Endothelial cell of umbilical vein (primary cell): Measurements from ENCODE around the gene RPP30. TPM values are rescaled to one million over a fixed set of nuclear protein-coding genes. Genes with fewer than 3 reads are reported as not detected.
A peak's percentile ranks its signal among the peaks of the same experiment; 100 is the strongest.

Source experiments
- BruUV-seq: library from RNA; stranded (reverse); fragments of 400-500 nt; replicated peaks from 2 replicates; lab custom pipeline; 2021; lab: Mats Ljungman, UMichigan
- CTCF ChIA-PET: fragments of 300-600, 350-600 bp; sonication (Branson Sonifier 250); formaldehyde crosslinking; loops from one replicate; lab custom pipeline; 2021; ENCODE audit warnings: antibody characterized with exemption, inconsistent platforms; lab: Charles Lee
- POLR2A ChIA-PET: fragments of 300-600, 350-600 bp; sonication (Branson Sonifier 250); formaldehyde crosslinking; loops from one replicate; lab custom pipeline; 2021; ENCODE audit warnings: antibody characterized with exemption, inconsistent platforms; lab: Charles Lee
- DNase-seq: peaks from one replicate; pipeline ENCODE4 v3.0.0-alpha.2; 2011; ENCODE audit warnings: low read depth, low spot score
- FAIRE-seq: peaks from 2 replicates; lab custom pipeline; 2011; peaks lifted over from hg19 to GRCh38; lab: Jason Lieb, UNC
- H2AFZ ChIP-seq: 2 replicates; pipeline ENCODE4 v1.6.0; 2012; ENCODE audit warnings: low read depth, low read length, control low read depth, inconsistent platforms
- H3K27ac ChIP-seq: 2 replicates; pipeline ENCODE4 v1.5.1; 2011; ENCODE audit warnings: low read depth, mild to moderate bottlenecking, control low read depth, low read length, moderate library complexity; ENCODE audit not compliant: insufficient read depth
- H3K27me3 ChIP-seq, 2 experiments: 2 replicates each; pipeline versions ENCODE4 v1.6.0 to v1.6.1; 2011; ENCODE audit warnings: low read length in 2 of 2, mixed read lengths in 1 of 2; ENCODE audit not compliant: control insufficient read depth in 2 of 2, insufficient read depth in 2 of 2
- H3K36me3 ChIP-seq, 2 experiments: 2 replicates in 1 of 2; 3 replicates in 1 of 2; pipeline ENCODE4 v1.5.1; 2011; ENCODE audit warnings: low read length in 2 of 2, mild to moderate bottlenecking in 1 of 2, moderate library complexity in 1 of 2; ENCODE audit not compliant: control insufficient read depth in 2 of 2, insufficient read depth in 2 of 2; ENCODE audit errors: extremely low read depth in 1 of 2
- H3K4me1 ChIP-seq: 3 replicates; pipeline ENCODE4 v1.5.1; 2011; ENCODE audit warnings: mild to moderate bottlenecking, low read length; ENCODE audit not compliant: control insufficient read depth, insufficient read depth; ENCODE audit errors: extremely low read depth
- H3K4me2 ChIP-seq: 2 replicates; pipeline ENCODE4 v1.6.1; 2011; ENCODE audit warnings: low read length, control low read depth, mixed read lengths; ENCODE audit not compliant: insufficient read depth
- H3K4me3 ChIP-seq, 3 experiments: fragments of 200-600 bp in 1 of 3; sonication (generic), shearing (Covaris generic) in 1 of 3; replicated peaks in 1 of 3; 2 replicates each; pipeline ENCODE4 v1.5.1; 2011 to 2016; ENCODE audit warnings: control low read depth in 3 of 3, low read length in 3 of 3, mild to moderate bottlenecking in 2 of 3, inconsistent platforms in 1 of 3, low read depth in 1 of 3, moderate library complexity in 1 of 3; ENCODE audit not compliant: insufficient read depth in 1 of 3
- H3K79me2 ChIP-seq: 2 replicates; pipeline ENCODE4 v1.6.0; 2012; ENCODE audit warnings: low read length, inconsistent platforms; ENCODE audit not compliant: control insufficient read depth, insufficient read depth
- H3K9ac ChIP-seq: replicated peaks from 2 replicates; pipeline ENCODE3; 2011; ENCODE audit warnings: low read length, control low read depth; ENCODE audit not compliant: insufficient read depth; ENCODE audit errors: extremely low read depth
- H3K9me1 ChIP-seq: replicated peaks from 3 replicates; pipeline ENCODE4 v1.6.0; 2011; ENCODE audit warnings: mild to moderate bottlenecking, low read length; ENCODE audit not compliant: control insufficient read depth, insufficient read depth; ENCODE audit errors: extremely low read depth
- H3K9me3 ChIP-seq: replicated peaks from 2 replicates; pipeline ENCODE4 v1.5.1; 2012; ENCODE audit warnings: low read length, inconsistent platforms; ENCODE audit not compliant: control insufficient read depth, insufficient read depth
- H4K20me1 ChIP-seq: replicated peaks from 2 replicates; pipeline ENCODE3; 2011; ENCODE audit warnings: mild to moderate bottlenecking, low read length; ENCODE audit not compliant: control insufficient read depth, insufficient read depth; ENCODE audit errors: extremely low read depth
- CTCF ChIP-seq, 2 donors: IDR thresholded peaks; 1 replicate in 1 of 2; 2 replicates in 1 of 2; pipeline ENCODE4 v1.5.1; 2011; ENCODE audit warnings: low read length in 2 of 2, mild to moderate bottlenecking in 2 of 2, moderate library complexity in 2 of 2, control low read depth in 1 of 2, inconsistent platforms in 1 of 2, low read depth in 1 of 2; ENCODE audit not compliant: insufficient read depth in 1 of 2; ENCODE audit errors: extremely low read depth in 1 of 2
- EZH2 ChIP-seq: IDR thresholded peaks from 2 replicates; pipeline ENCODE4 v1.6.1; 2012; ENCODE audit warnings: borderline replicate concordance, low read depth, mild to moderate bottlenecking, moderate library complexity, low read length, inconsistent platforms; ENCODE audit not compliant: severe bottlenecking
- FOS ChIP-seq: IDR thresholded peaks from 2 replicates; pipeline ENCODE4 v1.6.1; 2011; ENCODE audit warnings: mild to moderate bottlenecking, low read length, moderate library complexity, borderline replicate concordance; ENCODE audit not compliant: insufficient read depth
- GATA2 ChIP-seq: IDR thresholded peaks from 2 replicates; pipeline ENCODE4 v1.7.0; 2011; ENCODE audit warnings: low read depth, mild to moderate bottlenecking, moderate library complexity, mixed read lengths, low read length; ENCODE audit not compliant: insufficient read length, insufficient read depth
- JUN ChIP-seq: IDR thresholded peaks from 2 replicates; pipeline ENCODE4 v1.6.1; 2011; ENCODE audit warnings: borderline replicate concordance, low read depth; ENCODE audit not compliant: insufficient read length, insufficient read depth
- MYC ChIP-seq: IDR thresholded peaks from one replicate; pipeline ENCODE4 v1.6.1; 2011; ENCODE audit warnings: mild to moderate bottlenecking, low read depth, low read length
- POLR2A ChIP-seq: IDR thresholded peaks from 2 replicates; pipeline ENCODE4 v1.6.1; 2012; ENCODE audit warnings: low read depth, mild to moderate bottlenecking, control low read depth, low read length
- POLR2AphosphoS5 ChIP-seq: IDR thresholded peaks from 2 replicates; pipeline ENCODE4 v1.6.1; 2012; ENCODE audit warnings: low read depth, mild to moderate bottlenecking, control low read depth, low read length, moderate library complexity; ENCODE audit not compliant: insufficient read depth
- dilution Hi-C: fragments of 300-500 bp; cut with MboI; formaldehyde crosslinking; loops from one replicate; pipeline ENCODE4 v1.15.0; 2019; ENCODE audit warnings: low sequenced_read_pairs; ENCODE audit not compliant: extremely low pct_ligation_motif_present
- intact Hi-C: fragments of 100-400 bp; cut with micrococcal nuclease; formaldehyde crosslinking; loops from one replicate; pipeline ENCODE4 v1.10.0; 2022
- polyA plus RNA-seq, 4 experiments: library from polyadenylated mRNA; depleted of rRNA in 3 of 4; stranded (reverse) in 3 of 4; unstranded in 1 of 4; fragments of >200 nt; gene quantifications; 2 replicates each; pipeline versions ENCODE4 v1.2.1 to v1.2.3, GENCODE V29; 2011 to 2012; ENCODE audit warnings: missing spikeins in 1 of 4
- total RNA-seq: library from RNA; stranded (reverse); gene quantifications from 2 replicates; pipeline ENCODE4 v1.2.3, GENCODE V29; 2021
- TF ChIP-seq, protein P1 (sequence below): IDR thresholded peaks from 2 replicates; pipeline ENCODE4 v1.6.1; 2011; ENCODE audit not compliant: insufficient read depth, insufficient read length

Gene RPP30
- total and polyA plus RNA-seq, 2 donors (not counting 3 experiments of a cell fraction or from before 2014, with no cell fraction given) = 21.1 to 47.8 TPM

DNA sequence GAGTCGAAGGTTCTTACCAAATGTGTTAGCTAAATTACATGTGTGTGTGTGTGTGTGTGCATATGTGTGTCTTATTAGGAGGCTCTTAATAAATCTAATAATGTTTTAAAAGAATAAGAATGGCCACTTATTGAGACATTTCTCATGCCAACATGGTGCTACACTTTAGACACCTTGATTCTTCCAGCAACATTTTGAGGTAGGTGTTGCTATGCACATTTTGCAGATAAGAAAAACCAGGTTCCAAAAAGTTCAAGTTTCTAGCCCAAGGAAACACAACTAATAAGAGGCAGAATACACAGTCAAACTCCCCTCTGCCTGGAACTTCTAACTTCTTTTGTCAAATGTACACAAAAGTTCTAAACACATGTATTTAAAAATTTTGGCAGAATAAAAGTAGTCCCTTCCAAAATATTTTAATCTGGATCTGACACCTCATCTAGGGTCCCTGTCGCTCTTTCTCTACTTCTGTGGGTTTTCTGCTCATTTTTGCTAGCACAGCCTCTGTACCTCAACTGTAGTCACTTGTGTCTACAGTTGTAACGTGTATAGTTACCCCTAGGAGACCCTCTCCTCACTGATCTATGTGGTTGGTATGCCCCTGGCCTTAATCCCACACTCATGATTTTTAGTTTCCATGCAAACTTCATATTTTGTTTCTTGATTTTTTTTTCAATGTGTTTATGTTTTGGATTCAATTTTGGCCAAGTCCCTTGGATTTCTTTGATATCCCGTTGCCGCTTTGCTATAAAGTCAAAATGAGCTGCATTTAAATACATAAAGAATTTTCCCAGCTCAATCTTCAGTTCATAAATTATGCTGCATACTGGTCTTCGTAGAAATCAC lies 44.8 kb downstream of the RPP30 start:
- dilution Hi-C loops = no loop called here
- no peak for TF ChIP-seq GATA2
- TF ChIP-seq POLR2A = peak; percentile 98
- TF ChIP-seq, protein P1, sequence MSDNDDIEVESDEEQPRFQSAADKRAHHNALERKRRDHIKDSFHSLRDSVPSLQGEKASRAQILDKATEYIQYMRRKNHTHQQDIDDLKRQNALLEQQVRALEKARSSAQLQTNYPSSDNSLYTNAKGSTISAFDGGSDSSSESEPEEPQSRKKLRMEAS = no peak
- no peak for TF ChIP-seq MYC
- TF ChIP-seq JUN = no peak
- TF ChIP-seq POLR2AphosphoS5 = peak; percentile 96
- TF ChIP-seq CTCF (IDR thresholded peaks at IDR 0.05; ENCODE audit: extremely low read depth in 1 of 2, insufficient read depth in 1 of 2, low read depth in 1 of 2, low read length in 2 of 2) = no peak
- no peak for TF ChIP-seq EZH2
- no peak for TF ChIP-seq FOS
- Histone ChIP-seq H3K4me3 (peak overlapping the region in 2 of 3 experiments; percentile 56 to 98), H3K9me1 (no peaks in the 10 kb centered on the region), H3K9ac (peak overlapping the region; percentile 94), H4K20me1 (no peaks in the 10 kb centered on the region), H2AFZ (no peak overlapping the region), H3K4me1 (peaks cover 47% of the 10 kb centered on the region), H3K79me2 (peaks cover 50% of the 10 kb centered on the region), H3K9me3 (no peaks in the 10 kb centered on the region), H3K27me3 (no peaks in the 10 kb centered on the region), H3K4me2 (peak overlapping the region; percentile 98), H3K36me3 (peaks cover 15 to 47% of the 10 kb centered on the region in 2 experiments), H3K27ac (peak overlapping the region; percentile 82)
- no peak for FAIRE-seq
- BruUV-seq = no TSS peak
- intact Hi-C loops = loop anchor here (2.0 kb wide), 2 partner anchors 14 to 304 kb away; partner anchors contain the start of gene PCGF5
- ChIA-PET POLR2A (interaction anchor here (0.7 to 4.9 kb wide), 8 partner anchors 14 to 334 kb away, joined by 3 to 48 read pairs (median 4); no protein-coding TSS in a partner anchor), CTCF (interaction anchor here (0.7 to 4.2 kb wide), 10 partner anchors 8 to 334 kb away, joined by 3 to 30 read pairs (median 4); no protein-coding TSS in a partner anchor)
- DNase-seq = peak; percentile 43
